IPS-15b (cell line): ENCODE data around the gene GMDS.

ENCODE experiments used
- H3K27me3 ChIP-seq: one replicate; pipeline ENCODE4 v1.6.1; 2013; ENCODE audit warnings: low read length; ENCODE audit not compliant: control insufficient read depth, insufficient read depth
- H3K36me3 ChIP-seq: one replicate; pipeline ENCODE4 v1.6.1; 2013; ENCODE audit warnings: low read length; ENCODE audit not compliant: control insufficient read depth, insufficient read depth
- H3K4me1 ChIP-seq: one replicate; pipeline ENCODE4 v1.6.1; 2013; ENCODE audit warnings: mild to moderate bottlenecking, low read length; ENCODE audit not compliant: control insufficient read depth, insufficient read depth
- H3K4me3 ChIP-seq: one replicate; pipeline ENCODE4 v1.5.1; 2013; ENCODE audit warnings: low read depth, low read length
- H3K9ac ChIP-seq: one replicate; pipeline ENCODE4 v1.6.1; 2013; ENCODE audit warnings: low read depth, mild to moderate bottlenecking, low read length
- H3K9me3 ChIP-seq: one replicate; pipeline ENCODE4 v1.6.1; 2013; ENCODE audit warnings: mild to moderate bottlenecking, low read length; ENCODE audit not compliant: control insufficient read depth, insufficient read depth

GMDS gene

DNA sequence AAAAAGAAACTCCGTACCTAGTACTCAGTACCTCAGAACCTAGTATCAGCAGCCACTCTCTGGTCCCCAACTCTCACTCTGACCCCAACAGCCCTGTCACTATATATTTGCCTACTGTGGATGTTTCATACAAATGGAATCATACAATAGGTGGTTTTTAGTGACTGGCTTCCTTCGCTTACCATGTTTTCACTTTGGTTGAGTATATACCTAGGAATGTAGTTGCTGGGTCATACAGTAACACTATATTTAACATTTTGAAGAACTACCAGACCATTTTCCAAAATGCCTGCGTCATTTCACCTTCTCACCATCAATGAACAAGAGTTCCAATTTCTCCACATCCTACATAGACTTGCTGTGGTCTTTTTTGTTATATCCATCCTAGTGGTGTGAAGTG, 283.2 kb downstream of the GMDS start:
- Histone ChIP-seq H3K27me3 (no peaks in the 10 kb centered on the region), H3K4me3 (no peak overlapping the region), H3K9ac (no peak overlapping the region), H3K4me1 (no peaks in the 10 kb centered on the region), H3K36me3 (no peaks in the 10 kb centered on the region), H3K9me3 (no peaks in the 10 kb centered on the region)

DNA sequence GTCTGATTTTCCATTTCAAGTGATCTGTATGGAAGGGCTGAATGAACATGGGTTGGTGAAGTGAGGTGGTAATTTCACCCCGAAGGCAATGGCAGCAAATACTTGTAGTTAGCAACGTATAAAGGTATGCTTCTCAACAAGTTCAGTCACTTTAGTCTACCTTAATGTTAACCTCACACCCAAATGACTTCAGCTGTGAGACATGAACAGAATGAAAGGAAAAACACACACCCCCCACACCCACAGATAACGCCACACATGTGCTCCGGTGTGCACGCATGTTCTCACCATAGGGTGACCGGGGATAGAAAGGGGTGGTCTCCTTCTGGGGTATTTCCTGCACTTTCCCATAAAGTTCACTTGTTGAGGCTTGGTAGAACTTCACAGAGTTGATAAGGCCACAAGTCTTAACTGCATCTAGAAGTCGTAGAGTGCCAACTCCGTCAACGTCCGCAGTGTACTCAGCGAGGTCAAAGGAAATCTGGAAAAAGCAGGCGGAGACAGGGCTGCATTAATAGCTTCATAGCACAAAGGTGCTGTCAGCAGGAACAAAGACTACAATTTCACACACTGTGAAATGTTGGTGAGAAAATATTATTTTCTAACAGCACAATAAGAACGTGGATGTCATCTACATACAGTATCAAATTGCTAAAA, 284.8 kb downstream of the GMDS start:
- Histone ChIP-seq H3K9me3 (no peaks in the 10 kb centered on the region), H3K4me1 (no peaks in the 10 kb centered on the region), H3K27me3 (no peaks in the 10 kb centered on the region), H3K36me3 (no peaks in the 10 kb centered on the region), H3K9ac (no peak overlapping the region), H3K4me3 (no peak overlapping the region)

DNA sequence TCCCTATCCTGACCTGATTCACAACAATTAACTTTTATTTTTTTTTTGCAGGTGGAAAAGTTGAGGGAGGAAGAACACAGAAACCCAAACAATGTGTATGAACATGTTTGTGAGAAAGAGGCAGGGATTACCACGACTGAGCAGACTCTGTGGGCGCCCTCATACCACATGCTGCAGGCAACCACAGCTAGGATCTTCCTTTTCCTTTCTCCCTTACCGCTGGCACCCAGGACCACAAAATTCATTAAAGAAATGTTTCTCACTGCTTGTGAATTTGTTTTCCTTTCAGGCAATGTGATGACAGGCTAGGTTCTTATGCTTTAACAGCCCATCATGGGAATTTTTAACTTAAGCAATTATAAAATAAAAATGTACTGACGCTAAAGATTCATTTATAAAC, 287.1 kb downstream of the GMDS start:
- H3K4me3 ChIP-seq: no peak overlapping the region
- H3K9me3 ChIP-seq: no peaks in the 10 kb centered on the region
- no peaks in the 10 kb centered on the region for H3K36me3 ChIP-seq

DNA sequence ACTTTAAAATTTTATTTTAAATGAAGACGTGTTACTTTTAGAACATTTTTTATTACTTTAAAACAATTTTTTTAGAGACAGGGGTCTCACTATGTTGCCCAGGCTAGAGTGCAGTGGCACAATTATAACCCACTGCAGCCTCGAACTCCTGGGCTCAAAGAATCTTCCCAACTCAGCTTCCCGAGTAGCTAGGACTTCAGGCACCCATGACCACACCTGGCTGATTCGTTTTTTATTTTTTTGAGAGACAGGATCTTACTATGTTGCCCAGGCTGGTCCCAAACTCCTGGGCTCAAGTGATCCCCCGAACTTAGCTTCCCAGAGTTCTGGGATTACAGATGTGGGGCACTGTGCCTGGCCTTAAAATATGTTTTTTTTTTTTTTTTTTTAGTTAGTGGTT, 287.7 kb downstream of the GMDS start:
- Histone ChIP-seq H3K4me3 (no peak overlapping the region), H3K4me1 (no peaks in the 10 kb centered on the region), H3K9me3 (no peaks in the 10 kb centered on the region), H3K9ac (no peak overlapping the region), H3K27me3 (no peaks in the 10 kb centered on the region), H3K36me3 (no peaks in the 10 kb centered on the region)

More for the DNA sequence above, 287.1 kb downstream of the GMDS start:
- H3K27me3 ChIP-seq: no peaks in the 10 kb centered on the region
- H3K9ac ChIP-seq: no peak overlapping the region
- no peaks in the 10 kb centered on the region for H3K4me1 ChIP-seq

DNA sequence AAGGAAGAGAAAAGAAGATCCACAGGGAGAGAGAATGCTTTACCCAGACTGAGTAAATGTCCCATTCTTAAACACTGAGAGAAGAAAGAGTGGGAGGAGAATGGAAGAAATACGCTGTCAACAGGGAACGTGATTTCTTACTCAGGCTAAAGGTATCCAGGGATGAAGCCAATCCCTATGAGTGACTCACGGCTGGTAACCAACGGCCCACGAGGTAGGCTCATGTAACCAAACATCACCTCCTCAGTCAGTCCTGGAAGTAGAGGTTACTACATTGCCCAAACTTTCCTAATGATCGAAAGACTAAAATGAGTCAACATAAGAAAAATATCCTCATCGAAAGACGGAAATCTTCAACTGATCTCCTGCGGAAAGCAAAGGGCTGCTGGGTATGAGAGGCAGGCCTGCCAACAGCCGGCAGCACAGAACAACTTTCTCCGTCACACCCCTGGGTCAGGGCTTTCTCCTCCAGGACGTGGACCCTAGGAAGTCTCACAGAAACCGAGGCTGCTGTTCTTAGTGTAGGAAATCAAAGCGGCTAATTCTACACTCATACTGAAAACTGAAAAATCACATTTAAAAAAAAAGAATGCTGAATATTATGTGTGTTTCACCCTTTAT, 292.6 kb downstream of the GMDS start:
- Histone ChIP-seq H3K9me3 (no peaks in the 10 kb centered on the region), H3K9ac (no peak overlapping the region), H3K4me1 (no peaks in the 10 kb centered on the region), H3K27me3 (no peaks in the 10 kb centered on the region), H3K36me3 (no peaks in the 10 kb centered on the region), H3K4me3 (no peak overlapping the region)

DNA sequence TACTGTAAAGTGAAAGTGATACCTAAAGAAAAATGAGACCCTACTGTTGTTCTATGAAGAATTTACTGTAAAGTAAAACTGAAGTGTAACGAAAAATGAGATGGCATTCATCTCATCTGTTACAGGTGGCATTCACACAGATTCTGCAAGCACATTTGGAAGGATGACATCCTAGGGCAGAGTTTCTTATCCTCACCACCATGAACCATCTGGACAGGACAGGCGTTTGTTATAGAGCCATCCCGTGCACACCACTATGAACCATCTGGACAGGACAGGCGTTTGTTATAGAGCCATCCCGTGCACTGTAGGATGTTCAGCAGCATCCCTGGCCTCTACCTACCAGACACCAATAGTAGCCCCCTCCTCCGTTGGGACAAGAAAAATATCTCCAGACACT, 294.8 kb downstream of the GMDS start:
- Histone ChIP-seq H3K27me3 (no peaks in the 10 kb centered on the region), H3K9me3 (no peaks in the 10 kb centered on the region), H3K9ac (no peak overlapping the region), H3K36me3 (no peaks in the 10 kb centered on the region), H3K4me1 (no peaks in the 10 kb centered on the region), H3K4me3 (no peak overlapping the region)

DNA sequence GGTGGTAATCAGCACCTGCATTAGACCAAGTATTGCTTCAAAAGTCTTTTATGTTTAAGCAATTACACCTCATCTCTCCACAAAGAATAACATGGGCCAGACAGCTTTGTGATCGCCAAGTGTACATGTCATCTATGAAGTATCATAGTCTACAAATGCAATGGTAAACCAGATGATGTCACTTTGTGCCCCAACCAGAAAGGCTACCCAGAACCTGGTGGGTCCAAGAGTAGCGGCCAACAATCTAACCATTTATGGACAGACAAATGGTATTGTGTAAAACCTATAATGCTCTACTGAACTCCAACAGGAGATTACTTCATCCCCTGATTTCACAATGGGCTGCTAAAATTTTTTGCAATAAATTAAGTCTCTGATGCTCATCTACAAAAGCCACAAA, 295.9 kb downstream of the GMDS start:
- Histone ChIP-seq H3K36me3 (no peaks in the 10 kb centered on the region), H3K27me3 (no peaks in the 10 kb centered on the region), H3K4me1 (no peaks in the 10 kb centered on the region), H3K4me3 (no peak overlapping the region), H3K9me3 (no peaks in the 10 kb centered on the region), H3K9ac (no peak overlapping the region)

DNA sequence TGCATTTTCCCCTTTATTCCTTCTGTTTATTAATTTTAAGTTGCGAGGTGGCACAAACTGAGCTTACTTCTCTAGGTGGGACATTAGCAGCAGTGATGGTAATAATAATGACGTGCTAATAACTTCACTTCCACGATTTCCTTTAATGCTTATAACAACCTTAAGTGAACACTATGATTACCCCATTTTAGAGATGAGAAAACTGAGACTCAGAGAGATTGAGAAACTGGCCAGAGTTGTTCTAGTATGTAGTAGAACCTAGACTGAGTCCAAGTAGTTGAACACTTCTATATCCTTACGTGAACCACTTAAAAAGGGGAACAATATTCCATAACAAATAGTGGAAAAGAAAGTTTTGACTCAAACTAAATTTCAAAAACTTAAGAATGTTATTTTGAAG, 297.5 kb downstream of the GMDS start:
- Histone ChIP-seq H3K4me3 (no peak overlapping the region), H3K4me1 (no peaks in the 10 kb centered on the region), H3K9ac (no peak overlapping the region), H3K36me3 (no peaks in the 10 kb centered on the region), H3K27me3 (no peaks in the 10 kb centered on the region), H3K9me3 (no peaks in the 10 kb centered on the region)

DNA sequence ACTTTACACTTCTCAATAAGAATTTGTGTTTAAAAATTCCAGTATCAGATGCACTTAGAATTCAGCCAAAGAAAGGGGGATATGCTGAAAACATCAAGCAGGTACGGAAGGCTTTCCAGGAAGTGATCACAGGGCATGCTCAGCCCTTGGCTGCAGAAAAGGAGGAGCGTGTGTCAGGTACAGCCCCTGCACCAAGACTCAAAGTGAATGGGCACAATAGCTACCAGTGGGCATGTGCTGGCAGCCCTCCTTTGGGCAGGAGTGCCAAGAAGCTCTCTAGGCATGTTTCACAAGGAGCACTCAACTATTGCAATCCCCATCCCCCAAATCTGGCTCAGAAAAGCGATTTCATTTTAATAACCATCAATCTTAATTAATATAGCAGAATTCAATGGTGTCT, 298.8 kb downstream of the GMDS start:
- Histone ChIP-seq H3K4me3 (no peak overlapping the region), H3K9me3 (no peaks in the 10 kb centered on the region), H3K9ac (no peak overlapping the region), H3K4me1 (no peaks in the 10 kb centered on the region), H3K27me3 (no peaks in the 10 kb centered on the region), H3K36me3 (no peaks in the 10 kb centered on the region)

DNA sequence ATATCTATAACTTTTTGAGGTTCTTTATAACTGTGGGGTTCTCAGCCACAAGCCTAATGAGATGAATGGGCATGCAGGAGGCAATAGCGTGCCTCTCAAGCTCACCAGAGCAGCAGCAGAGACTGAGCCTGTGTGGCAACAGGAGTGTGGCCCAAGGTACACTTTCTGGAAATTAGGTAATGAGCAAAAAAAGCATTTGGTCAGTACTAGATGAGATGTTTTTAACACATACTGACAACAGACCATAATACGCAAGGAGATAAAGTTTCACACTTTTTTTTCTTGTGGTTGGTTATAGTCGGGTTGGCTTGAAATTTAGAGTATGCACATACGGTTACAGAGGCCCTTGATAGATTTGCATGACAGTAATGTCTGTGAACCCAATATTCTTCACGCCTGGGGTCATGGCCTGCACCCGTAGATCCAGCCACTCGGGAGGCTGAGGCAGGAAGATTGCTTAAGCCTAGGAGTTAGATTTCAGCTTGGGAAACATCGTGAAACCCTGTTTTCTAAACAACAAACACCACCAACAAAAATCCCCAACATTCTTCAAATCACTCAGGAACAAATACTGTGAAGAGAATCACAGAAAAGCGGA, 300.1 kb downstream of the GMDS start:
- H3K27me3 ChIP-seq: no peaks in the 10 kb centered on the region
- H3K4me1 ChIP-seq: no peaks in the 10 kb centered on the region
- no peaks in the 10 kb centered on the region for H3K9me3 ChIP-seq
- no peak overlapping the region for H3K4me3 ChIP-seq
- H3K9ac ChIP-seq: no peak overlapping the region
- H3K36me3 ChIP-seq: no peaks in the 10 kb centered on the region

DNA sequence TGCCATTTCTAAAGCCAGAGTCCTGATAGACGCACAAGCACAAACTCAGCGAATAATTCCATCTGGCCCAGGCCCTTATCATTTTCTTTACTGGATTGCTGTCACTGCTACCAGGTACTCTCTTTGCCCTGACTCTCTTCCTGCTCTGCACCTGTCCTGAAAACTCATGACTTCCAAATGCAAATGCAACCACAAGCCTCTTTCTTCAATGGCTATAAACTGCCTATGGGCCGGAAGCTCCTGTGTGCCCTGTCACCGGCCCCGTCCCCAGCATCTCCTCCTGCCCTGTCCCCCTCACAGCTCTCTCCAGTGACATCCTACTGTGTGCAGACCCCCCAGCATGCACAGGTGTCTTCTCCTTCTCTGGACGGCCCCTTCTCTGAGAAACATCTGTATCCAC, 302.6 kb downstream of the GMDS start:
- no peaks in the 10 kb centered on the region for H3K36me3 ChIP-seq

DNA sequence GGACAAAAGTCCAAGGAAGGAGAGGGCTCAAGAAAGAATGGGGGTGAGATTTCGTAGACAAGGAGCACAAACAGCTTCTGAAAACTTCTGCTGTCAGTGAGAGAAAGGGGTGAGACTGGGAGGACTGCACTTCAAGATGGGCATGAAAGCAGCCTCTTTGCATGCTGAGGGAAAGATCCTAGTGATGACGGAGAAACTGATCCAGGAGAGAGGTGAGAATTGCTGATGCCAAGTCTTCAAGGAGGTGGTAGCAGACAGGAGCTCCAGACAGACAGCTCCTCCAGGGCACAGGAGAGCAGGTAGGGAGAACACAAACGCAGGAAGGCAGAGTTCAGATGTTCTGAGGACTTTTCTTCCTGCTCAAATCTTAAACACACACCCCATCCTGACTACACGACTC, 303.9 kb downstream of the GMDS start:
- no peaks in the 10 kb centered on the region for H3K27me3 ChIP-seq
- no peaks in the 10 kb centered on the region for H3K9me3 ChIP-seq
- H3K9ac ChIP-seq: no peak overlapping the region
- no peaks in the 10 kb centered on the region for H3K4me1 ChIP-seq
- no peak overlapping the region for H3K4me3 ChIP-seq
- H3K36me3 ChIP-seq: no peaks in the 10 kb centered on the region

More for the DNA sequence above, 302.6 kb downstream of the GMDS start:
- Histone ChIP-seq H3K9me3 (no peaks in the 10 kb centered on the region), H3K4me3 (no peak overlapping the region), H3K27me3 (no peaks in the 10 kb centered on the region), H3K4me1 (no peaks in the 10 kb centered on the region), H3K9ac (no peak overlapping the region)
